ENCODE results near the gene C12orf75.
A peak's percentile ranks its signal among the peaks of the same experiment; 100 is the strongest.
"Not testable (repeated sequence)": the region's sequence is repeated elsewhere in the genome, so short reads cannot be mapped to it uniquely, and the experiment has no call there.

The C12orf75 gene

DNA sequence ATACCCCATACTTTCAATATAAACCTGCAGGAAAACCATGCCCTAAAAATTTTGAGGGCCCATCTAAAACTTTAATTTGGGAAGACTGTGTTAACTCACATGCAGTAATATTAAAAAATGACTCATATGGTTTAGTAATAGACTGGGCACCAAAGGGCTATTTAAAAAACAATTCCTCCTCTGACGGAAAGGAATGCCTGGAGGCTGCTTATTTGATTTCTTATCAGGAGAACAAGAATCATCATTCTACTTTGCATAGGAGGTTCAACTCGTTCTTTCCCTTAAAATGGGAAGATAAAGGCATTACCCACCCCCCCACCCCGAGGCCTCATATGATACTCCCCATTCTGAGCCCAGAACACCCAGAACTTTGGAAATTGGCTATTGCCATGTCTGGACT is 18.6 kb upstream of the C12orf75 start:
- not testable (repeated sequence) for DNase-seq

DNA sequence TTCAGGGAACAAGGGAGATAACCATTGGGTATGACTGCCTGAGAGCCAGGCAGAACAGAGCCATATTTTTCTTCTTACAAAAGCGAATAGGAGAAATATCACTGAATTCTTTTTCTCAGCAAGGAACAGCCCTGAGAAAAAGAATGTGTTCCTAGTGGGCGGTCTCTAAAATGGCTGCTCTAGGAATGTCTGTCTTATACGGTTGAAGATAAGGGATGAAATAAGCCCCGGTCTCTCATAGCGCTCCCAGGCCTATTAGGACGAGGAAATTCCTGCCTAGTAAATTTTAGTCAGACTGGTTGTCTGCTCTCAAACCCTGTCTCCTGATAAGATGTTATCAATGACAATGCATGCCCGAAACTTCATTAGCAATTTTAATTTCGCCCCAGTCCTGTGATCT is 16.7 kb upstream of the C12orf75 start:
- not testable (repeated sequence) for DNase-seq

DNA sequence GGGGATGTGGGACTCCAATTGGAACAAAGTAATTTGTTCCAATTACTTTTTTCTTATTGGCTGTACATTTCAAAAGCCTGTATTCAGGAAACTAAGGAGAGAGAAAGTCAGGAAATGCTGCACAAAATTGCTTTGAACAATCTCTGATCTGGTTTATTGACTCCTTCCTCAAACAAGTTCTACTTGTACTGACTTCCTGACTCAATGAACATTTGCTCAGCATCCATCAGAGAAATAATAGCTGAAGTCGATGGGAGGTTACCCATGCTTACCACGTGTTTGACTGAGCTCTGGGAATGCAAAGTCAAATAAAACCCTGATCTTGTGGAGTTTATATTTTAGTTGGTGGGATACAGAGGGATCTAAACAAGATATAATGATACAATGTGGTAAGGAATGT is 15.4 kb upstream of the C12orf75 start:
- DNase-seq: no peak

DNA sequence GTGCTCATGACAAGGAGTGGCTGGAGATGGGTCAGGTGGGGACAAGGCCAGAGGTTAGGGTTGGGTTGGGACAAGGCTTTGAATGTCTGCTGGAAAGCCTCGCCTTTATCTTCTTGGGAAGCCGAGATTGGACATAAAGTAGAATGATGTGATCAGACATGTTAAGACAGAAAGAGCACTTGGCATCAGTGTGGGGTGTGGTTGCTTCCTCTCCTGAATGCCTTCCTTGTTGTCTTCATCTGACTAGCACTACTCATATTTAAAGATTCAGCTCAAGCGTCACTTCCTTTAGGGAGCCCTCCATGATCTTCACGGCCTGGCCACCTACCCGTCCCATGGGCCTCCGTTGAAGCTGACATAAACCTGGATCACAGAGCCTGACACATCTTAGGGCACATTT is 14.8 kb upstream of the C12orf75 start:
- DNase-seq: no peak

DNA sequence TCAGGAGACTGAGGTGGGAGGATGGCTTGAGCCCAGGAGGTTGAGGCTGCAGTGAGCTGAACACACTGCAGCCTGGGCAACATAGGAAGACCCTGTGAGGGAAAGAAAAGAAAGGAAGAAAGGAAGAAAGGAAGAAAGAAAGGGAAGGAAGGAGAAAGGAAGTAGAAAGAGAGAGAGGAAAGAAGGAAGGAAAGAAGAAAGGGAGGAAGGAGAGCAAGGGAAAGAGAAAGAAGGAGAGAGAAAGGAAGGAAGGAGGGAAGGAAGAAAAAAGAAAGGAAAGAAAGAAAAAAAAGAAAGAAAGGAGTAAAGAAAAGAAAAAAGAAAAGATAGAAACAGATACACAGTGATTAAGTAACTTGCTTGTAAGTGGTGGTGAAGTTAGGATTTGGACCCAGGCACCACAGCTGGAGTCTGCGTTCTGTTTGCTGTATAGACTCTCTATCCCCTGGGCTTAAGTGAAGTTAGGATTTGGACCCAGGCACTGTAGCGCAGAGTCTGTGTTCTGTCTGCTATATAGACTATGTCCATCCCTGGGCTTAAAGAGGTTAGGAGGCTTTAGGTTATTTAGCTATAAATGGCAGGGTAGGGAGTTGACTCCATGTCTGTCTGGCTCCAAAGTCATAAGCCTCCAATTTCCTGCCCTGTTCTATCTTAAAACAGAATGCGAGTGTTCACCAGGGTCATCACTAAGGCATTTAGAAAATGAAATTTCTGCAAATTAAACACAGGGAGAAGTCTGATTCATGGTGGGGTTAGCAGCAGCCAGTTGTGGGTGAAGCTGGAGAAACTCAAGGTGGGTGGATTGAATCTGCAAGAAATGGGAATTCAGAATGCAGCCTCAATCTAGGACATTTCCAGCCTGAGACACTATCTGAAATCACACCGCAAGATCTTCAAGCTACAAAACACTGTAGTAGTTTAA is 13.3 kb upstream of the C12orf75 start:
- DNase-seq: no peak

DNA sequence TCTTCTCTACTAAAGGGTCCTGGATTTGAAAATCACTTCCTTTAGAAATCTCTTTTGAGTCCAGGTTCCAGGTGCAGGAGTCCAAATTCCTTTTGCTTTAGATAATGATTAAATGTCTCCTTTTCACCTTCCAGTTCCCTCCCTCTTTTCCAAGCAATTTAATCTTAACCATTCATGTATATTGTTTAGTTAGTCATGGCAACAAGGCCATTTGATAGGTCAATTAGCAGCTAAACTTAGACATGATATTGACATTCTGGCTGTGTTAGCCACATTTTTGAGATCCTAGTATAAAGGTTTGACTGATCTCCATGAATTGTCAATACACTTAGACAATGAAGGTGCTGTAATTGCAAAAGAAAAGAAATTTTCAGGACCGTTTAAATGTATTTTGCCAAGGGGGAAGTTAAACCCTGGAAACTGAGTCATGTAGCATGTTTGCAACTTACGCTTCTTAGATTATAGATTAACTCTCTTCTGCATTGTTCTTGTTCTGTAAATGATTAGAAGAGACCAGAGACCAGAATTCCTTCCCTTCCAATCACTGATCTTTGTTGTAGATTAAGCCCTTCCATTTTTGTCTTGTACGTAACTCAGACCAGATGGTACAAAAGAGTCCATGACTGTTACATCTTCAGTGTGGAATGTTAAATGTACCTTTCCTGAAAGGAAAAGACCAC is 12.4 kb upstream of the C12orf75 start:
- no peak for DNase-seq

DNA sequence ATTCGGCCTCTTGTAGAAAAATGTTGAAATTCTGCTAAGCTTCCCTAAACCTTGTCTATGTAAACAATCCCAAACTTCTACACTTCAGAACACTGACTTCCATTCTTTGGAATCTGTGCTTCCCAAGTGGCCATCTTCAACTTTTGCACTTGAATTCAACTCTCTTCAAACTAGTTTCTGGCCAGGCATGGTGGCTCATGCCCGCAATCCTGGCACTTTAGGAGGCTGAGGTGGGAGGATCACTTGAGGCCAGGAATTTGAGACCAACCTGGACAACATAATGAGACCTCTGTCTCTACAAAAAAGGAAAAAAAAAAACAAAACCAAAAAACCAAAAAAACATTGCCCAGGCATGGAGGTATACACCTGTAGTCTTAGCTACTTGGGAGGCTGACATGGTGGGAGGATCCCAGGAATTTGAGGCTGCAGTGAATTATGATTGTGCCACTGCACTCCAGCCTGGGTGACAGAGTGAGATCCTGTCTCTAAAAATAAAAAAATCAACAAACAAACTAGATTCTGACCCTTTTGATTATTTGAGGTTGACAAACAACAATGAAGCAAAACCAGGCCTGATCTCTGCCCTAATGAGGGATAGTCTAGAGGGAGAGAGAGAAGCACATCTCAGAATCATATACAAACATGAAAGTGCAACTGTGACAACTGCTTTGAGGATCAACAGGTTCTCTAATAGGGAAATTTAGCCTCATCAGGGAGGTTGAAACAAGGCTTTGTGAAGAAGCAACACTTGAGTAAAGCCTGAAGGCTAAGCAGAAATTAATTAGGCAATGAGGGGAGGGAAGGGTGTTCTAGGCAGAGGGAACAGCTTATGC is 11.6 kb upstream of the C12orf75 start:
- DNase-seq: no peak

DNA sequence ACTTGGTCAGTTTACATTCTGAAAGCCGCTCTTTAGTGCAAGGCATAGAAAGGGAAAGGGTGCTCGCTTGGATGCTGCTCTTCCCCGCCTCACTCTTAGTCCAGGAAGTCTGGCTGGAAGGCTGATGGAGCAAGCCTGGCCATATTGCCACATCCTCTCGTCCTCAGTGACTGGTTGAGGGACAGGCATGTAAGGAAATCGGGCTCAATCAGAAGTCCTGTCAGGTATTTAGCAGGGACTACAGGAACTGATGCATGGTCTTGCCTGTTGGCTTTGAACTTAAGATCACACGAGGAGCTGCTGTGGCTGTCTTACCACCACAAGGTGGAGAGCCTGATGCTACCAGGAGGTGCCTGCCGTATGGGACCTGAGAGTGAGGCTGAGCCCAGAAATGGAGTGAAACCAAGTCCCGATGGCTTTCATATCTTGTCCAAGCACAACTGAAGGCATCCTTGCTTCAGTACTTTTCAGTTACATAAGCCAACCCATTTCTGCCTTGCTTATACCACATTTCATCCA is 10.7 kb upstream of the C12orf75 start:
- DNase-seq: no peak

DNA sequence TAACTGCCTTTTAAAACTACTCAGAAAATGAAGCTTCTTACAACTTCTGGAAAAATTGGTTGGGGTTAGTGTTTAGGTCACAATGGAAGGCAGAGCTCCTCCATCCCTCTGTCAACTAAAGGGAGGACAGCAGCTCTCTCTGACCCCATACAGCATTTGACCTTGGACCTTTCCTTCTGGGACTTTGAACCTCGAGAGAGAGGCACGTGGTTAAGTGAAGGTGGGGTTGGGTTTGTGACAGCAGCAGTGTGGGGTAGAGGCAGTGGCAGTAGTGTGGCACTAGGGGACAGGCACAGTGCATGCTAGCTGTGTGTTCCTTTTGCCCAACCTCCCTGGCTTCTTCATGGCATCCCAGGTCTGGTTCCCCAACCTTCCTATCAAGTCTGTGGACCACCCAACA is 9.4 kb upstream of the C12orf75 start:
- no peak for DNase-seq

DNA sequence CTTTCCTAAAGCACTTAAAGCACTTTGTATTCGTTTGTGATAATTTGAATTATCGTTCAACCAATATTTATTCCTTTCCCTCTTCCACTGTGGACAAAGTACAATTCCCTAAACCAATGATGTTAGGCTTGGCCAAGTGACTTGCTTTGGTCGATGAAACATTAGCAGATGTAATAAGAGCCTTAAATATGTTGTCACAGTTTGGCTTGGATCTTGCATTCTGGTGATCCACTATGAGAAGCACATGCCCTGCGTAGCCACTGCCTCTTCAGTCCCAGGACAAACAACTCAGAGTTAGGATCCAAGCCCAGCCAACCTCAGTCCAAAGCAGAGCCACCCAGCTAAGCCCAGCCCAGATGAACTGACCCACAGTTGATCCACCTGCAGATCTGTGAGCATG is 8.4 kb upstream of the C12orf75 start:
- no peak for DNase-seq

DNA sequence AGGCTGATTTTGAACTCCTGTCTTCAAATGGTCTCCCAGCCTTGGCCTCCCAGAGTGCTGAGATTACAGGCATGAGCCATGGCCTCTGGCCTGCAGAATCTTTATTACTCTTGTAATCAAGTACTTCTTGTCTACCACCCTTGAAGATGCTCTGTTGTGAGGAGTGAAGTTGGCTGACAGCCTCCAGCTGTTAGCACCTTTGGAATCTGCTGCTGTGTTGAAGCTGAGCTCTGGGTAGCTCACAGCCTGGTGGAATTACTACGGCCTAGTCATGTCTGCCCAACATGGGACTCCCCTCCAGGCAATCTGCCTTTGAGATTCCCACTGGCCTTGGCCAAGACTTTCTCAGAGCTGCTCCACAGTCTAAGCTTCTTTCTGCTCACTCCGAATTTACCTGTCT is 5.8 kb upstream of the C12orf75 start:
- DNase-seq: no peak

DNA sequence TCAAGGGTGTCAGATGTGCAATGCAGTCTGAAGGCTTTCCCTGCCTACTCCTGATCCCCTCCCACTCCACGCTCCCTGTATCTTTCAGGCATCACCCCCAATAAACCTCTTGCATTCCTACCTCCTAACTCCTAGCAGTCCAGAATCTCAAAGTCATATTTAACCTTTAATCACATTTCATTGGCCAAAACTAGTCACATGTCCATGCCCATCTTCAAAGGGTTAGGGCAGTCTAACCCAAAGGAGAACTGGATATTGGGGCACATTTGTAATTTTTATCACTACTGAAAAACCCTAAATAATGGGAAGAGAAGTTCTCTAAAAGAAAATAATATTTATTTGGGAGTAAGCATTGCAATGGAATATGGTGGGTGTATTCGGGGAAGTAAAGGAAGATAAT is 5.4 kb upstream of the C12orf75 start:
- no peak for DNase-seq

DNA sequence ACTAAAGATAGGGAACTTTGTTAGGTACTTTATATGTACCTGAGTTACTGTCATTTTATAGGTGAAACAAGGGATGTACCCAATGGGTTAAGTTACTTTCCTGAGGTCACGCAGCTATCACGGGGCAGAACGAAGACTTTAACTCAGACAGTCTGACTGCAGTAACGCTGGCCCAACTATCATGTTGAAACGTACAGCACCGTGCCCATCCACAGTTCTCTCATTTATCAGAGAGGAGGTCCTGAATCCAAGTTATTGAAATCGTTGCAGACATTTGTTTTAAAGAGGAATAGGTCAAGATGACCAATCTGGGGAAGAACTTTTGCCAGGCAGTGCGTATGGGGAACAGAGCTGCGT is 587 bp upstream of the C12orf75 start:
- DNase-seq: no peak

DNA sequence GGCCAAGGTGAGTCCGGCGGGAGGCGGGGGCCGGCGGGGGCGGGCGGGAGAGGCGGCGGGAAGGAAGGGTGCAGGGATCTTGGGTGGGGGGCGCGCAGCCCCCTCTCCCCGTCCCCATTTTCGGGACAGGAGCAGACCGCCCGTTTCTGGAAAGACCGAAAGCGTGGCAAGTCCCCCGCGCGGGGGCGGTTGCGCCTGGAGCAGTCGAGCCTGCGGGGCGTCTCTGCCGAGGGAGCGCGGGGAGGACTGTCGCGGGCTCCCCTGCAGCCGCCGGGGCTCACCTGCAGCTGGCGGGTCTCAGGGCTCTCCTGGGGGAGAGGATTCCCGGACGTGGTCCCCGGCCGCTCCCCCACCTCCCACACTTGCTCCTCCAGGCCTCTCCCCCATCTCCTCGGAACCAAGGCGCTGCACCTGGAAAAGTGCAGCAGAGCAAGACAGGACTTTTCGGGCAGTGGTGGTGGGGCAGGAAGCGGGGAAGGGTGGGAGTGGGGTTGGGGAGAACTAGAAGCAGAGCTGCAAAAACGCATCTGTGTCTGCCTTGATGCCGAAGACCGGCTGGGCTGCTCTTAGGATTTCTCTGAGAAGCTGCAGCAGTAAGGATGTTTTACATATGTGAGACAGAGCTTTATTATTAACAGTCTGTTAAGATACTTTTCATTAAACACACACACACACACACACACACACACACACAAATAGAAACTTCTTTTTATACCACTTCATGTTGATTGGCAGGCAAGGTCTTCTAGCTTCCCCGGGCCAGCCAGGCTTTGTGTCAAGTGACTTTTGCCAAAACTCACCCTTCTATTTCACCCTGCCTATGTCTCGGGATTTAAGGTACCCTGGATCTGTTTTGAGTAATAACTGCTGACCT is 677 bp downstream of the C12orf75 start:
- no peak for DNase-seq

DNA sequence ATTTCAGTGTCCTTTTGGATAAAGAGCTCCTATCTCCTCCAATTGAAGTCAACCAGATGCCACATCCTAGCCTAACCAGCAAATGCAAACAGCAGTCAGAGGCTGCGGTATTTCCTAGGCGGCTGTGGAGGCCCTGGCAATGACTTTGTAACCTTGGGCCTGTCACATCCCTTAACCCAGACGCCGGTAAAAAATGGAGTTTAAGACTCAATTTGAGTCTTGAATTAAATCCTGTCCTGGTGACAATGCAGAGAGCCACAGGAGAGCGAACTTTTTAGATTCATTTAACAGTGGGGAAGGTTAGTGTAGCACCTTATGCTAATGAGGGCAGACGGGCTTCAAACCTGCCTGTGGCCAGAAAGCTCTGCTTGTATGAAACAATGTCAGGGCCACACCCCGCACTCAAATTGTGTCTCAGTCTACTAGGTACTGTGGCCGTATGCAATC is 1.3 kb downstream of the C12orf75 start:
- DNase-seq: no peak

DNA sequence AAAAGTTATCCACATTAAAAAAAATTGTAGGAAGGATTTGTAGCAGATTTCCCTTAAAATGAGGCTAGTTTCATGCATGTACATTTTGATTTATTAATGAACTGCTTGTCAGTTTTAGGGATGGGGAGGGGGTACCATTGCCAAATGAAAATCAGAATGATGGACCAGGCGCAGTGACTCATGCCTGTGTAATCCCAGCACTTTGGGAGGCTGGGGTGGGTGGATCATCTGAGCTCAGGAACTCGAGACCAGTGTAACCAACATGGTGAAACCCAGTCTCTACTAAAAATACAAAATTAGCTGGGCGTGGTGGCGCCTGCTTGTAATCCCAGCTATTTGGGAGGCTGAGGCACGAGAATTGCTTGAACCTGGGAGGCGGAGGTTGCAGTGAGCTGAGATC is 1.8 kb downstream of the C12orf75 start:
- not testable (repeated sequence) for DNase-seq

DNA sequence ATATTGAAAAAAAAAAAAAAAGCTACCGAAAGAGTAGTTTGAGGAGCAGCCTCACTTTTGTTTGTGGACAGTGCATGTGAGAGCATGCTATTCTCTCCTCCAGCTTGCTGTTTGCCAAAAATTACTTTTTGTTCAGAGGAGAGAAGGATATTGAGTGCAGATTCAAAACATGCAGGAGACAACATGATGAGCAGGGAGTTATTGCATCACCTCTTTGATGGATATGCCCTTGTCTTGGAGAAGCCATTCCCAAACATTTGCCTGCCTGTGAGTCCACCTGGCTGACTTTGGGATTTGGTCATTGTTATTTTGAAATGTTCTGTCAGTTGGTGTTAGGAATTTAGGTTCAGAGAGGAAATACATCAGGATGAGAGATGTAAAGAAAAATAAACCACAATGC is 2.4 kb downstream of the C12orf75 start:
- no peak for DNase-seq

DNA sequence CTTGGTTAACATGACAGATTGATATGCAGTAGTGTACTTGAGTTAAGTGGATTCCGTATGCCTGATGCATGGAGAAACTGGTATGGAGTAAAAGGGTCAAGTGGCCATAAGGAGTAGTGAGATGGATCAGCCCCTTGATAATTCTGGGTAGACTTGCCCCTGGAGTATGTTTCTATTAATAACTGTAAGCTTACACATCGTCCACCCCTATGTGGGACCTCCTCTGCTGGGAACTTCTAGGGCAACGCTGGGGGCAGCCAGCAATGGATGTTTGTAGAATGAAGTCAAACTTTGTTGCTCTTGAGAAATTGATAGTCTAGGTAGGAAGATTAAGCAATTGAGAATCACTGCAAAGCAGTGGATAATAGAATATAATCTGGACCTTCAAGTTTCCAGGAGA is 3.5 kb downstream of the C12orf75 start:
- DNase-seq: no peak

DNA sequence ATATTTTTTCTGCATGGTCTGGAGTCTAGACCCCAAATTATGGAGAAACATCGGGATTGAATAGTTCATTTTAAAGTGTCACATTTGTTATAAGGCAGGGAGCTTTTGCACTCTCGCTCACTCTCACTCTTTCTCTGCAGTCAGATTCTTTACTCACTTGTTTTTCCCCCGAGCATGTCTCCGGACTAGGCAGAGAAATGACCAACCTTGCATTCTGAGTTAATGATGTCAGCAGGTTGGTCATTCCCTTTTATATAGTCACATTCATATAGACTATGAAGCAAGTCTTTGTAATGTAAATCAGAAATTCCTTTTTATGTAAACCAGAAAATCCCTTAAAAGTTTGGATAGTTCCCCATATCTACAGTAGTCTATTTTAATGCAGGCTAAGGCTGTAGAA is 4.1 kb downstream of the C12orf75 start:
- DNase-seq: no peak

DNA sequence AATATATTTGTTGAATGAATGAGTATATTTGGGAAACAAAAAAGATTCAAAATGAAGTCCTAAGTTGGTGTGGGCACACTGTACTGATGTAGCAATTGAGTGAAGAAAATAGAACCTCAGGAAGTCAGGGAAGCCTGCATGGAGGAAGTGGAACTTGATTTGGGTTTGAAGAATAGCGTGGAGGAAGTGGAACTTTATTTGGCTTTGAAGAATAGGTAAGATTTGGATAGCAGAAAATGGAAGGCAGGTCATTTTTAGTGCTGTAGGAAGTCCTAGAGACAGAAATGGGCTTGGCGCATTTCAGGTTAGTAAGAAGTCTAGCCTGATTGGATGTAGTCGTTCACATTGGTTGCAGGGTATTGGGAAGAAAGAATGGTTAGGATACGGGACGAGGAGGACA is 5.4 kb downstream of the C12orf75 start:
- DNase-seq: no peak

DNA sequence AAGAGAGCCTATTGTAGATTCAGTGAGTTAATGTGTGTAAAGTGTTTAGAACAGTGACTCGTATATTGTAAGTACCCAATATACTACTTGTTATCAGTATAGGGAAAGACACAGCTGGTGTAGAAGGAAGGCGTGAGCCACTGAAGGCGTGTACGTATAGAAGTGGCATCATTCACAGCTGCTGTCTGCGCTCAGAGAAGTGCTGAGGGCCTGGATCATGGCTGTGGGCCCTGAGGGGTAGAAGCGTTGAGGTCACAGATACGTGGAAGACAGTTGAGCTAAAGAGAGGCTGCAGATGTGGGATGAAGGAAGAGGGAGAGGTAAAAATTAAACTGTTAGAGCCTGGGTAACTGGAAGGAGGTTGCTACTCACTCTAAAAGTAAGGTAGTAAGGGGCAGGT is 5.9 kb downstream of the C12orf75 start:
- no peak for DNase-seq

DNA sequence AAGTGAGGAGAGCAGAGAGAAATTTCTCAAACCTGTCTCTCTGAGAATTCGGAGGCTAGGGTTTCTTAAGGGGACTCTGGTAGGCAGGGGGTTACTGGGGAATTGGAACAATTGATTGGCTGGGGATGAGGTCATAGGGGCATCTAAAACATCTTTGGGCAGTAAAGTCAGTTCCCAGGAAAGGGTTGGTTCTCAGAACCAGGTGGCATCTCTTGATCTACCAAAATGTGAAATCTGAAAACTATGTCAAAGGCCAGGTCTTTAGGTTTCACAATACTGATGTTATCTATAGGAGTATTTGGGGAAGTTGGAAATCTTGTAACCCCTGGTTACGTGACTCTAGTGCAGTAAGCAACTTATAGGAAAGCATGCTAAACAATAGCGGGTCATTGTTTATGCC is 6.9 kb downstream of the C12orf75 start:
- DNase-seq: peak in 1 of 2 experiments; percentile 23

Data from Kasumi-1 (cell line).